ENCODE results near the gene PLIN1. TPM values are rescaled to one million over a fixed set of nuclear protein-coding genes. Genes with fewer than 3 reads are reported as not detected.

The PLIN1 gene
- total RNA-seq, 1 experiment from 2014 or later = 0.09 TPM

- no peaks in the 10 kb centered on the region for H3K27me3 Mint-ChIP-seq (ENCODE audit: insufficient read depth, unreplicated experiment)
- CTCF ChIA-PET = interaction anchor here (0.5 to 1.3 kb wide), 3 partner anchors 11 to 96 kb away, joined by 3 to 4 read pairs (median 3); no protein-coding TSS in a partner anchor
- H3K36me3 Mint-ChIP-seq (ENCODE audit: insufficient read depth, unreplicated experiment) = no peaks in the 10 kb centered on the region
- TF ChIP-seq, protein P1, sequence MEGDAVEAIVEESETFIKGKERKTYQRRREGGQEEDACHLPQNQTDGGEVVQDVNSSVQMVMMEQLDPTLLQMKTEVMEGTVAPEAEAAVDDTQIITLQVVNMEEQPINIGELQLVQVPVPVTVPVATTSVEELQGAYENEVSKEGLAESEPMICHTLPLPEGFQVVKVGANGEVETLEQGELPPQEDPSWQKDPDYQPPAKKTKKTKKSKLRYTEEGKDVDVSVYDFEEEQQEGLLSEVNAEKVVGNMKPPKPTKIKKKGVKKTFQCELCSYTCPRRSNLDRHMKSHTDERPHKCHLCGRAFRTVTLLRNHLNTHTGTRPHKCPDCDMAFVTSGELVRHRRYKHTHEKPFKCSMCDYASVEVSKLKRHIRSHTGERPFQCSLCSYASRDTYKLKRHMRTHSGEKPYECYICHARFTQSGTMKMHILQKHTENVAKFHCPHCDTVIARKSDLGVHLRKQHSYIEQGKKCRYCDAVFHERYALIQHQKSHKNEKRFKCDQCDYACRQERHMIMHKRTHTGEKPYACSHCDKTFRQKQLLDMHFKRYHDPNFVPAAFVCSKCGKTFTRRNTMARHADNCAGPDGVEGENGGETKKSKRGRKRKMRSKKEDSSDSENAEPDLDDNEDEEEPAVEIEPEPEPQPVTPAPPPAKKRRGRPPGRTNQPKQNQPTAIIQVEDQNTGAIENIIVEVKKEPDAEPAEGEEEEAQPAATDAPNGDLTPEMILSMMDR (IDR thresholded peaks at IDR 0.05; ENCODE audit: unreplicated experiment) = no peak
- H3K4me1 Mint-ChIP-seq (ENCODE audit: insufficient read depth, unreplicated experiment) = peaks cover 12% of the 10 kb centered on the region
- POLR2A ChIA-PET = interaction anchor here (0.7 kb wide), 1 partner anchor 9 kb away, joined by 5 read pairs; no protein-coding TSS in a partner anchor
- H3K9me3 Mint-ChIP-seq (ENCODE audit: unreplicated experiment) = no peaks in the 10 kb centered on the region
- intact Hi-C loops (cut with micrococcal nuclease) = no loop called here
- no TSS peak for BruUV-seq (replicated peaks)
- DNase-seq (ENCODE audit: unreplicated experiment) = no peak
- no peak overlapping the region for H3K4me3 Mint-ChIP-seq (ENCODE audit: unreplicated experiment)
- H3K27ac Mint-ChIP-seq (ENCODE audit: low read depth, unreplicated experiment) = no peak overlapping the region
These were observed 12.8 kb downstream of the PLIN1 start for GRCh38 chr15:89666184-89666857.

DNA sequence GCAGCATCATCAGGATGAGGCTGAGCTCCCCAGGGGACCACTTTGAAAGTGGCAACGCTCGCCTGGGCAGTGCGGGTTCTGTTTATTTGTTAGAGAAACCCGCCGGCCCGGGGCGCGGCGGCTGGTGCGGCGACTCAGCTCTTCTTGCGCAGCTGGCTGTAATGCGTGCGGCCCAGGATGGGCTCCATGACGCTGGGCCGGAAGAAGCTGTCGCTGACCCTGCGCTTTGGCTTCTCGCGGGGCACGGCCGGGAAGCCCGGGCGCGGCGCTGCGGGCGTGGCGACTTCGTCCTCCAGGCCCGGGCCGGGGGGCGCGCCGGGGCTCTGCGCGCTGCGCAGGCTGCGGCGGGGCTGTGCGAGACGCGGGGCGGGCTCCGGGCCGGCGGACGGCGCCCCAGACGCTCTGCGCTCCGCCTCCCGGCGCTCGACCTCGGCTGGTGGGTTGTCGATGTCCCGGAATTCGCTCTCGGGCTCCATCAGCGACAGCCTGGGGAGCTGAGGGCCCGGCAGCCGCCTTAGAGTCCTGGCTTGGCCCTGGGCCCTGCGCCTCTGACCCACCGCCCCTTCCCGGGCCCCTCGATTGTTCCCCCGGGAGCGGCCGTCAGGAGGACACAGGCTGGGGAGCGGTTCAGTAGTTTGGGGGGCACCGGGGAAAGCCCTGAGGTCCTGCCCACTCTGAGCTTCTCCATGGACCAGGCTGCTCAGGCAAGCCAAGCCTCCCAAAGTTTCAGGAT, 13.6 kb downstream of the PLIN1 start:
- ChIA-PET CTCF (interaction anchor here (0.6 to 1.3 kb wide), 3 partner anchors 14 to 95 kb away, joined by 3 to 4 read pairs (median 3); partner anchors contain the start of gene PLIN1), POLR2A (no interaction called here)
- no TSS peak for BruUV-seq (replicated peaks)
- Mint-ChIP-seq H3K9me3 (ENCODE audit: unreplicated experiment) (no peaks in the 10 kb centered on the region), H3K27ac (ENCODE audit: low read depth, unreplicated experiment) (no peak overlapping the region), H3K27me3 (ENCODE audit: insufficient read depth, unreplicated experiment) (no peaks in the 10 kb centered on the region), H3K4me3 (ENCODE audit: unreplicated experiment) (no peak overlapping the region), H3K36me3 (ENCODE audit: insufficient read depth, unreplicated experiment) (no peaks in the 10 kb centered on the region), H3K4me1 (ENCODE audit: insufficient read depth, unreplicated experiment) (peaks cover 12% of the 10 kb centered on the region)
- TF ChIP-seq, protein P1 (IDR thresholded peaks at IDR 0.05; ENCODE audit: unreplicated experiment) = no peak
- DNase-seq (ENCODE audit: unreplicated experiment) = no peak
- intact Hi-C loops (cut with micrococcal nuclease) = no loop called here

DNA sequence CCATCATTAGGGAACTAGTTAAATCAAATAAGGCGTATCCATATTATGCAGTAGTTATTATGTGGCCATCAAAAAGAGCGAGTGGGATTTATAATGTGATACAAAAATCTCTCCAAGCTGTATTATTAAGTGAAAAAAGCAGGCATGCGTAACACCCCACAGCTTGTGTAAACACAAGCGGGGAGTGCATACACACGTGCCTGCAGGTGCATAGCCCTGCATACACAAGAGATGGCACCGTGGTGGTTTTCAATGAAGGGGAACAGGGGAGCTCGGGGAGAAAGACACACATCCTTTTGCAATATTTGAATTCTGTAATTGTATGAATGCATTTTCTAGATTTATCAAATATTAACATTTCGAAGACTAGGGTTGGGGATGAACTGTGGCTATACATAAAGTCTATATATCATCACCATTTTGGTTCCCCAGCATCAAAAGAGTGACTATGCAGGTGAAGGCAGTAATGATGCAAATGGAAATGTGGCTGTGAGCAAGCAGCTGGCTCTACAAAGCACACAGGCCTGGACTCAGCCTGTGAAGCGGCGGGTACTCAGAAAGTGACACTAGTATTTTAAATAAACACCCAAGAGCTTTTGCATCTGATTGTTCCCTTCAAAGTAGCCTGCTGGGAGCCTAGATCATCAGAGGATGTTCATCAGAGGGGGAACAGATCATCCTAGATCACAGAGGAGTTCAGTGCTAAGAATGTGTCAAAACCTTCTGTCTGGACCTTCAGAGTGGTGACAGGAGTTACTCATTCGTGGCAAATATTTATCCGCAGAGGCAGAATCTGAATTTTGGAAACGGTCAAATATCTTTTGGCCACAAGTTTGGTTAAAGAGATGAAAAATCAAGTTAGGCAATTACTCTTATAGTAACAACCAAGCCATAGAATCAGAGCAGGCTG, 14.5 kb downstream of the PLIN1 start:
- intact Hi-C loops (cut with micrococcal nuclease) = no loop called here
- BruUV-seq (replicated peaks) = no TSS peak
- H3K36me3 Mint-ChIP-seq (ENCODE audit: insufficient read depth, unreplicated experiment) = no peaks in the 10 kb centered on the region
- no peaks in the 10 kb centered on the region for H3K27me3 Mint-ChIP-seq (ENCODE audit: insufficient read depth, unreplicated experiment)
- H3K4me1 Mint-ChIP-seq (ENCODE audit: insufficient read depth, unreplicated experiment) = peaks cover 12% of the 10 kb centered on the region
- no peak overlapping the region for H3K27ac Mint-ChIP-seq (ENCODE audit: low read depth, unreplicated experiment)
- no peak for DNase-seq (ENCODE audit: unreplicated experiment)
- CTCF ChIA-PET = interaction anchor here (0.5 to 1.1 kb wide), 3 partner anchors 15 to 660 kb away, joined by 3 read pairs; partner anchors contain the start of gene PLIN1
- TF ChIP-seq, protein P1 (IDR thresholded peaks at IDR 0.05; ENCODE audit: unreplicated experiment) = no peak
- no peak overlapping the region for H3K4me3 Mint-ChIP-seq (ENCODE audit: unreplicated experiment)
- POLR2A ChIA-PET = interaction anchor here (1.5 kb wide), 1 partner anchor 10 kb away, joined by 4 read pairs; no protein-coding TSS in a partner anchor
- no peaks in the 10 kb centered on the region for H3K9me3 Mint-ChIP-seq (ENCODE audit: unreplicated experiment)
